ENCODE data around the gene CCN6.

DNA sequence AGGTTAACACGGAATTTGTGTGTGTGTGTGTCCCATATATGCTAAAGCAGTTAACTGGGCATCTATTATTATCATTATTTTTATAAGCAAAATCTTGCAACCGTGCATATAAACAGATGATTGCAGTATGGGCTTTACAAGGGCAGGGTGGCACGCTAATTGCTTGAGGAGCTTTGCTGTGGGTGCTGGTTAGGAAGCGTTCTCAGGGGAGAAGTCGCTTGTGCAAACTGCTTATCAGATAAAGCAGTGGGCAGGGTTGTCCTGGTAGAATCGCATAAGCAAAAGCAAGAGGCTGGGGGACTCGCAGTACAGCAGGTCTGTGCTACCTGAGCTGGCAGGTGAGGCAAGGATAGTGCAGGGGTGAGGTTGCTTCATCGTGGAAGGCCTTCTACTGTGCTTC lies 9.7 kb upstream of the CCN6 start:
- TF ChIP-seq EZH2 (IDR thresholded peaks at IDR 0.05) = no peak
- no peak for TF ChIP-seq POLR2AphosphoS5 (IDR thresholded peaks at IDR 0.05; ENCODE audit: borderline replicate concordance, low read depth, low read length)
